HepG2 (cell line): ENCODE measurements around the gene SKIDA1. TPM values are rescaled to one million over a fixed set of nuclear protein-coding genes. Genes with fewer than 3 reads are reported as not detected.

Experiments used
- EED ChIP-seq: sonication (generic); formaldehyde crosslinking; IDR thresholded peaks from 2 replicates; pipeline ENCODE4 v1.5.0; 2020; ENCODE audit warnings: mild to moderate bottlenecking, missing genetic modification reagents
- FOSL2 ChIP-seq: sonication (generic); formaldehyde crosslinking; IDR thresholded peaks from 2 replicates; pipeline ENCODE4 v1.4.0; 2020; ENCODE audit warnings: missing genetic modification reagents
- IKZF4 ChIP-seq: sonication (generic); formaldehyde crosslinking; IDR thresholded peaks from 2 replicates; pipeline ENCODE4 v1.5.1; 2020; ENCODE audit warnings: borderline replicate concordance, mild to moderate bottlenecking, low read depth, missing genetic modification reagents; ENCODE audit errors: not compliant biosample characterization
- IRF2 ChIP-seq: IDR thresholded peaks from 2 replicates; pipeline ENCODE4 v1.6.1; 2018; ENCODE audit warnings: missing genetic modification reagents, missing compliant biosample characterization
- ISL2 ChIP-seq: sonication (generic); formaldehyde crosslinking; IDR thresholded peaks from 2 replicates; pipeline ENCODE4 v1.5.0; 2020; ENCODE audit warnings: missing genetic modification reagents
- MAFF ChIP-seq: IDR thresholded peaks from 2 replicates; pipeline ENCODE4 v1.6.1; 2011; ENCODE audit warnings: low read depth, low read length, improper control_type of control experiment
- MEIS1 ChIP-seq: sonication (generic); formaldehyde crosslinking; IDR thresholded peaks from 2 replicates; pipeline ENCODE4 v1.9.0; 2021; ENCODE audit warnings: mild to moderate bottlenecking, missing genetic modification reagents, moderate library complexity, borderline replicate concordance
- PRDM10 ChIP-seq: sonication (generic); formaldehyde crosslinking; IDR thresholded peaks from 2 replicates; pipeline ENCODE4 v1.4.0; 2020; ENCODE audit warnings: low read depth, missing genetic modification reagents
- SIN3A ChIP-seq: IDR thresholded peaks from 2 replicates; pipeline ENCODE4 v1.6.1; 2011; ENCODE audit warnings: low read depth, mild to moderate bottlenecking, control low read depth, low read length, borderline replicate concordance
- SOX13 ChIP-seq, 3 experiments: fragments of 450-650 bp in 1 of 3; sonication (generic) in 1 of 3; formaldehyde crosslinking in 1 of 3; IDR thresholded peaks in 2 of 3; conservative IDR thresholded peaks in 1 of 3; 2 replicates each; pipeline versions ENCODE4 v1.5.0 to v1.6.1; 2016 to 2020; ENCODE audit warnings: antibody characterized with exemption in 1 of 3, mild to moderate bottlenecking in 1 of 3, missing compliant biosample characterization in 1 of 3, missing genetic modification reagents in 1 of 3, moderate library complexity in 1 of 3
- SRSF1 ChIP-seq: fragments of 200-400 bp; formaldehyde crosslinking; optimal IDR thresholded peaks from 2 replicates; pipeline ENCODE3; 2017; ENCODE audit warnings: mild to moderate bottlenecking, low read depth, low read length, moderate library complexity
- ZNF12 ChIP-seq: sonication (generic); formaldehyde crosslinking; IDR thresholded peaks from 2 replicates; pipeline ENCODE4 v1.5.0; 2020; ENCODE audit warnings: missing genetic modification reagents
- ZNF281 ChIP-seq: sonication (generic); formaldehyde crosslinking; IDR thresholded peaks from 2 replicates; pipeline ENCODE4 v1.4.0; 2020; ENCODE audit warnings: missing genetic modification reagents, borderline replicate concordance
- ZNF292 ChIP-seq: sonication (generic); formaldehyde crosslinking; IDR thresholded peaks from 2 replicates; pipeline ENCODE4 v1.8.1; 2022; ENCODE audit warnings: mild to moderate bottlenecking, low read depth, missing genetic modification reagents, borderline replicate concordance
- ZNF317 ChIP-seq: sonication (generic); formaldehyde crosslinking; IDR thresholded peaks from 2 replicates; pipeline ENCODE4 v1.5.0; 2020; ENCODE audit warnings: mild to moderate bottlenecking, missing genetic modification reagents
- ZNF451 ChIP-seq: sonication (generic); formaldehyde crosslinking; IDR thresholded peaks from 2 replicates; pipeline ENCODE4 v1.5.0; 2020; ENCODE audit warnings: mild to moderate bottlenecking, missing genetic modification reagents
- ZNF639 ChIP-seq: conservative IDR thresholded peaks from 2 replicates; pipeline ENCODE4 v1.6.1; 2018; ENCODE audit warnings: missing genetic modification reagents
- ZNF674 ChIP-seq: sonication (generic); formaldehyde crosslinking; IDR thresholded peaks from 2 replicates; pipeline ENCODE4 v1.5.0; 2020; ENCODE audit warnings: low read depth, mild to moderate bottlenecking, missing genetic modification reagents
- polyA plus RNA-seq, 8 experiments: library from polyadenylated mRNA; depleted of rRNA in 3 of 8; stranded (reverse) in 7 of 8; unstranded in 1 of 8; fragments of >200 nt; fragmentation: Illumina TruSeq in 4 of 8; extraction: Trizol in 4 of 8; gene quantifications; 2 replicates each; pipeline versions ENCODE4 v1.2.1 to v1.2.3, GENCODE V29; 2011 to 2016; ENCODE audit warnings: low read depth in 4 of 8, missing spikeins in 1 of 8, mixed read lengths in 1 of 8; ENCODE audit not compliant: insufficient read depth in 1 of 8
- total RNA-seq, 5 experiments: library from RNA; depleted of rRNA; stranded (reverse); fragments of >200 nt; fragmentation: Illumina TruSeq; extraction: Trizol; gene quantifications; 2 replicates each; pipeline ENCODE4 v1.2.3, GENCODE V29; 2016; ENCODE audit warnings: low read depth in 1 of 5
- TF ChIP-seq, protein P1 (sequence below): sonication (generic); formaldehyde crosslinking; IDR thresholded peaks from 2 replicates; pipeline ENCODE4 v1.4.0; 2020; ENCODE audit warnings: mild to moderate bottlenecking, missing genetic modification reagents

Gene SKIDA1
- total and polyA plus RNA-seq, 2 of the 13 experiments (the other 11 are each of a cell fraction or from before 2014, with no cell fraction given): 0.73 to 1.5 TPM

DNA sequence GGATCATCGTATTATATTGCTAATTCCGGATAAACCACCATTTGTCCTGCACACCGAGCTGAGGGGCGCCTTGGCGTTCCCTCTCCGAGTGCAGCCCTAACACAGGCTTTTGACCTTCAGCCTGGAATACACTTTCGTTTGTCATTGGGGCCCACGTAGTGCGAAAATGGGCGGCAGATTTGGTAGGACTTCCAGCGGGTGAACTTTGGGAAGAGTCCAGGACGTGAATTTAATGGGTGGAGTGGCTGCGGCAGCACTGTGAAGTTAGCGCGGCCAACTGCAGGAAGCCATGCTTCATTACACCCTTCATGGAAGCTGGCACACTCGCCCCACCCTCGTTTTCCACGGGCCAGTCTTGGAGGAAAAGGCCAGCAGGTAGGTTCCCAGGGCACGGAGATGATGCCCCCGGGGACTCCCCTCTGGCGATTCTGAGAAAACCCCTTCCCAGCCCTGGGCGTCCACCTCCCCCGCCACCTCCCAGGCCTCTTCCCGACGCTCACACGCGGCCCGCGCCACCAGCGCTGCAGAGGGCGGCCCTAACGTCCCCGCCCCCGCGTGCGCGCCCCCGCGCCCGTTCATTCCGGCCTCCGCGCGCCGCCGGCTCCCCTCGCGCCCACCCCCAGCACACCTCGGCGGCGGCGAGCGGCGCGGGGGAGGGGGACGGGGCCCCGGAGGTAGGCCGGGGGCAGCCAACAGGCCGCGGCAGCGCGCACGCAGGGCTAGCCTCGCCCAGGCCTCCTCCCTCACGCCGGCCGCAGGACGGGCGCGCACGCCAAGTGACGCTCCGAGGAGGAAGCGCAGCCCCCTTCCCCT lies 8.2 kb upstream of the SKIDA1 start, which contains the start of gene MLLT10 (continued):
- TF ChIP-seq ZNF317 (CRISPR knock-in tag): peak; percentile 43; the same call in 1 of the 2 replicates
- peak; percentile 68 for TF ChIP-seq SRSF1
- TF ChIP-seq ZNF639 (CRISPR knock-in tag): peak; percentile 87
- TF ChIP-seq PRDM10 (CRISPR knock-in tag): peak; percentile 68
- TF ChIP-seq ZNF674 (CRISPR knock-in tag): peak; percentile 82; the same call in 1 of the 2 replicates
- peak; percentile 93 for TF ChIP-seq ZNF281 (CRISPR knock-in tag)
- peak; percentile 63 for TF ChIP-seq ISL2 (CRISPR knock-in tag)
- 0 out of 2 replicates have a peak, but pooled peaks have one; percentile 62 for TF ChIP-seq MEIS1 (CRISPR knock-in tag)
- peak; percentile 34 for TF ChIP-seq SIN3A
- peak; percentile 20 for TF ChIP-seq IRF2 (CRISPR knock-in tag)
- no peak for TF ChIP-seq MAFF
- TF ChIP-seq, protein P1, sequence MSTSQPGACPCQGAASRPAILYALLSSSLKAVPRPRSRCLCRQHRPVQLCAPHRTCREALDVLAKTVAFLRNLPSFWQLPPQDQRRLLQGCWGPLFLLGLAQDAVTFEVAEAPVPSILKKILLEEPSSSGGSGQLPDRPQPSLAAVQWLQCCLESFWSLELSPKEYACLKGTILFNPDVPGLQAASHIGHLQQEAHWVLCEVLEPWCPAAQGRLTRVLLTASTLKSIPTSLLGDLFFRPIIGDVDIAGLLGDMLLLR (CRISPR knock-in tag): peak; percentile 84; the same call in 1 of the 2 replicates
- TF ChIP-seq IKZF4: no peak
- 0 out of 2 replicates have a peak, but pooled peaks have one; percentile 11 for TF ChIP-seq ZNF12
- no peak; the same call in 1 of the 2 replicates for TF ChIP-seq SOX13 (IDR thresholded peaks at IDR 0.05)
- peak in 1 of 2 experiments; percentile 51; a peak in 2 of 4 replicates for TF ChIP-seq SOX13 (CRISPR knock-in tag; conservative IDR thresholded peaks at IDR 0.05 in 1 of 2, IDR thresholded peaks at IDR 0.05 in 1 of 2)
- 0 out of 2 replicates have a peak, but pooled peaks have one; percentile 73 for TF ChIP-seq EED (CRISPR knock-in tag)
- peak; percentile 6 for TF ChIP-seq FOSL2 (CRISPR knock-in tag)
- no peak; the same call in 1 of the 2 replicates for TF ChIP-seq ZNF451 (CRISPR knock-in tag)
- TF ChIP-seq ZNF292 (CRISPR knock-in tag): peak; percentile 50; the same call in 1 of the 2 replicates
